Urothelium cell line (cell line): ENCODE measurements around the gene UBE2E3.
"Not testable (repeated sequence)": the region's sequence is repeated elsewhere in the genome, so short reads cannot be mapped to it uniquely, and the experiment has no call there.

Source experiments
- DNase-seq: peaks from one replicate; pipeline ENCODE4 v3.0.0; 2011; ENCODE audit warnings: low spot score, mixed read lengths
- FAIRE-seq: peaks from 2 replicates; lab custom pipeline; 2011; peaks lifted over from hg19 to GRCh38; lab: Jason Lieb, UNC

The UBE2E3 gene

DNA sequence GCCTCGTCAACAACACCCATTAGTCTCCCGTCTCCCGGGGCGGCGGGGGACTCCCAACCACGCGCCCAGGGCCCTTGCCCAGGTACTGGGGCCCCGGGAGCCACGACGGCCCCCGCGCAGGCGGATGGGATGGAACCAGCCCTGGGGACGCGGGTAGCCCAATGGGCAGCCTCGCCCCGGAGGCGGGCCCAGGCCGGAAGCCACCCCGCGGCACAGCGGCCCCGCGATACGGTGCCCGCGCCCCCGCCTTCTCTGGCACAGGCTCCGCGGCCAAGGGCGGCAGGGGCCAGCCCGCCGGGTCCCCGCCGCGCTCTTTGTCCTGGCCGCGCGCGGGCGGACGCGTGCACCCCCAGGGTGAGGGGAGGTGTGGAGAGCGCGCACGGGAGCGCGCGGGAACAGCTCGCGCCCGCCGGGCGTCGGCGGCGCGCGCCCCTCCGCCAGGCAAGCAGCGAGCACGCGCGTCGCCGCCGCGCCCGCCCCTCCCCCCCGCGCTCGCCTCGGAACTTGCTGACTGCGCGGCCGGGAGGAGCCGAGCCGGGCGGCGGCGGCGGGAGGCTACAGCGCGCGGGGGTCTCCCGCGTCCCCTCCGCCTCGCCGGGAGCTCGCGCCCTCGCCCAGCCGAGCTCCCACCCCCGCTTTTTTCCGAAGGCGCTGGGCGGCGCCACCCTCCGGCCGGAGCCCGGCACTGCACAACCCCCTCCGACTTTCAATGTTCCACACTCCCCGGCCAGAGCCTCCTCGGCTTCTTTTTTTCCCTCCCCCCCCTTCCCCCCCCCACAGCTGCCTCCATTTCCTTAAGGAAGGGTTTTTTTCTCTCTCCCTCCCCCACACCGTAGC is at the start of gene UBE2E3:
Gene UBE2E3 (plus strand): TSS at position 500 of the 837 bp plus-strand sequence. CDS start 1,438 bp downstream, outside the sequence.
- peak; percentile 84 for DNase-seq
- FAIRE-seq = peak; percentile 86

DNA sequence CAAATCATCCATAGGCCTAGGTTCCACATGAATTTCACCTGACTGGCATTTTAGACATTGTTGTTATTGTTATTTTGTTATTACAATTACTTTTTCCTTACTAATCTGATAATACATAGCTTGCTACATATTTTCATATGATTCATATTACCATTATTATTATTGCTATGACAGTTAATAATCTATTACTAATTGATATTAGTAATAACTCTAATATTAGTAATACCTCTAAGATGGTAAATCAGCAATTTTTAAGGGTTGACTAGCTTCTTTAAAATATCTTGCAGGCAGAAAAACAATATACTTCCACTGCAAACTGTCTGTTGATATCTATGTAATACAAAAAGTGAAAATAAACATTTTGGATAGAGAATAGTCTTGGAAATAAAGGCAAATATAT is 48.6 kb upstream of the UBE2E3 start:
- FAIRE-seq (no peak), DNase-seq (no peak)

DNA sequence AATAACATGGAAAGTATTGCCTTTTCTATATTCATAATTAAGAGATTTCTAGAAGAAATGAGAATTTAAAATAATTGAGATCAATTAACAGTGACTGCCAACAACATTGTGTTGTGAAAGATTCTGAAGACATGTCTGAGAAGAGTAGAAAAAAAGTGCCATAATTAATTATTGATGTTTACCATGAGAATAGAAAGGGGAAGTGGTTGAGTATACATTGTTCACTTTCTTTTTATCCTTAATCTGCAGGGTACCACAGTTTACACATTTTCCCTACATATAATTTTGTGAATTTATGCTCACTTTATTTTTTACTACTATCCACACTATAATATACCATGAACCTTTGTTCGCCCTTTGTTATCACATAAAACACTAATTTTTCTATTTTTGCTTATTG is 47.1 kb upstream of the UBE2E3 start:
- no peak for DNase-seq
- no peak for FAIRE-seq

DNA sequence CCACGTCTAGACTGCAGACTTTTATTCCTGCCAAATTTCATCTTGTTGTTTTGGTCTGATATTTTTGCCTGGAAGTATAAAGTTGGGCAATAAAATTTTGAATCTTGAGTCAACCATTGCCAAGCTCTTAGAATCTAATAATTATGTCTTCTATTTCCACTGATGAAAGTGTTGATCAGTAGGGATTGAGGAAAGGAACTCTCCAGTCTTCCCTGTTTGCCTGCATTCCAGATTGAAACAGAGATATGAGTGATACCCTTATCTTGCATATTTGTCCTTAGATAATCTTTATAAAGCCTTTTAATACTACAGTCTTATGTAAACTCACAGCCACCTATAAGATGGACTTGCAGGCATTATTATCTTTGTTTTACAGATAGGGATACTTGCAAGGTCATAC is 45.5 kb upstream of the UBE2E3 start:
- no peak for FAIRE-seq

DNA sequence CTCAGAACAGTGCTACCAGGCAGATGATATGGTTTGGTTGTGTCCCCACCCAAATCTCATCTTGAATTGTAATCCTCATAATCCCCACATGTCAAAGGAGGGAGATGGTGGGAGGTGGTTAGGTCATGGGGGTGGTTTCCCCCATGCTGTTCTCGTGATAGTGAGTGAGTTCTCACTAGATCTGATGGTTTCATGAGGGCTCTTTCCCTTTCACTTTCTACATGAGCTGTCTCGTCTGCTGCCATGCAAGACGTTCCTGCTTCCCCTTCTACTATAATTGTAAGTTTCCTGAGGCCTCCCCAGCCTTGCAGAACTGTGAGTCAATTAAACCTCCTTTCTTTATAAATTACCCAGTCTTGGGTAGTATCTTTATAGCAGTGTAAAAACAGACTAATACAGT is 42.9 kb upstream of the UBE2E3 start:
- not testable (repeated sequence) for FAIRE-seq

More for the DNA sequence above, 45.5 kb upstream of the UBE2E3 start:
- DNase-seq = no peak

DNA sequence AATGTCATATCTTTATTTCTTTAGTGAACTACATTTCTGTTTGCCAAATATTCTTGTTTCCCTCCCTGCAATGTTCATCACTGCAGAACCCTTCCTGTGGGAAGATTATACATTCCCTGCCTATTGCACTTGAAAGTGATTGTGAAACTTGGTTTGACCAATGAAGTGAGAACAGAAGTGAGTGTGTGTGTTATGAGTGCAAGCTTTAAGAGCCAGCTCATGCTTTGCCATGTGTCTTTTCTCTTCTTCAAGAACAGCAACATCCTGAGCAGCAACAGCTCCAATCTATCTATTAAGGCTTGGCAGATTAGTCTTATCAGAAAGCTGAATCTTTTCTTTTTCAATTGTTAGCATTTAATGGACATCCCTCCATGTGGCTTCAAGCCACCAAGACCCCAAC is 42.0 kb upstream of the UBE2E3 start:
- DNase-seq (no peak), FAIRE-seq (no peak)

More for the DNA sequence above, 42.9 kb upstream of the UBE2E3 start:
- DNase-seq = not testable (repeated sequence)

DNA sequence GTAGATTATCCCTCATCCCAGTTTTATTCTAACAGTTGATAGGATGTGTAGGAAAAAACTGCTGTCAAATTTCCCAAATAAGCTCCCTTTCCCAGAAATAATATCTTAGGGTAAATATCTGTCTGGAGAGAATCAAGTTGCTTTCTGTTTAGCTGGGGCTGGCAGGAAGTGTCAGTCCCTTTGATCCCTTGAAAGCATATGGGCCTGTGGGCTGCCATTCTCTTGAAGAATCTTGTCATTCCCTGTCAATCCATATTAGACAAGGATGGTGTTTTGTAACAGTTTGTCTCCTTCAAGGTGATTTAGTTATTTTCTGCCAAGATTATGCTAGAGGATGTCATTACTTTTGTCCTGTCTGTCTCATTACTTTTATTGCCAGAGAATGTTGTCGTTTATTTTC is 37.1 kb upstream of the UBE2E3 start:
- DNase-seq = no peak
- no peak for FAIRE-seq

DNA sequence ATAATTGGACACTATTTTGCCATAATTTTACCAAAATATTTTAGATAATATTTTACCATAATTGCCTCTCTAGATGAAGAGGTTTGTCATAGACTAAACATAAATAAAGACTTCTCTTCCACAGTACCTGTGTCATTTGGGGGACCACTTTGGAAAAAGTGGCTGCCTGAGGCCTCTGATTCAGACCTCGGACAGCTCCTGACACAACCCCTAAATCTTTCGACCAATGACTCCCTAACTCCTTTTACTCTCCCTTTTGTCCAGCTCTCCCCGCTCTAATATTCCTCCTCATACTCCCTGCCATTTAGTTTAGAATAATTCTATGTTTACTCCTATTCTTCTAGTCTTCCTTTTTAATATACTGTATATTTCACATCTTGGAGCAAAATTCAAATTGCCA is 36.0 kb upstream of the UBE2E3 start:
- FAIRE-seq = no peak
- DNase-seq = no peak

DNA sequence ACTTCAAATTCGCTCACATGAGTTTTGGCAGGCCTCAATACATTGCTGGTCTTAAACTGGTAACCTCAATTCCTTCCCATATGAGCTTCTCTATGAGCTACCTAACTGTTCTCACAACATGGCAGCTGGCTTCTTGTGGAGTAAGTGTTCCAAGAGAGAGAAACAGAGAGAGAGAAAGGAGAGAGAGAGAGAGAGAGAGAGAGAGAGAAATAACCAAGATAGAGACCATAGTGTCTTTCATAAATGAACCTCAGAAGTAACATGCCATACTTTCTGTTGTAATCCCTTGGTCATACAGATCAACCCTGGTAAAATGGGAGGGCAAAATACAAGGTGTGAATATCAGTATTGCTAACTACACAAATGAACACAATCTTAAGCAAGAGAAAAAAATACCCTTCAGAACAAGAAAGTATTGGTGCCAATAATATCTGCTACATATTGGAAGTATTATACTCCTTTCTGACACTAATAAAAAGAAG is 33.2 kb upstream of the UBE2E3 start:
- FAIRE-seq (no peak), DNase-seq (no peak)

DNA sequence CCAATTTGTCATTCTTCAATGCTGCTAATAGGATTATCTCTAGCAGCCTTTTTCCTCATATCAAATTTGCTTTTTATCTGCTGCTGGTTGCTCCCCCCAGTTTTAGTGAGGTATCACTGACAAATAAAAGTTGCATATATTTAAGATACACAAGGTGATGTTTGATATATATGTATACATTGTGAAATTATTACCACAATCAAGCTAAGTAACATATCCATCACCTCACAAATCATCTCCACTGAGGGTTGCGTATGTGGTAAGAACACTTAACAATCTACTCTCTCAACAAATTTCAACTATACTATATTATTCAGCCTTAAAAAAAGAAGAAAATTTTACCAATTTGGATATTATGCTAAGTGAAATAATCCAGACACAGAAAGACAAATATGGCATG is 30.5 kb upstream of the UBE2E3 start:
- DNase-seq (no peak), FAIRE-seq (no peak)

DNA sequence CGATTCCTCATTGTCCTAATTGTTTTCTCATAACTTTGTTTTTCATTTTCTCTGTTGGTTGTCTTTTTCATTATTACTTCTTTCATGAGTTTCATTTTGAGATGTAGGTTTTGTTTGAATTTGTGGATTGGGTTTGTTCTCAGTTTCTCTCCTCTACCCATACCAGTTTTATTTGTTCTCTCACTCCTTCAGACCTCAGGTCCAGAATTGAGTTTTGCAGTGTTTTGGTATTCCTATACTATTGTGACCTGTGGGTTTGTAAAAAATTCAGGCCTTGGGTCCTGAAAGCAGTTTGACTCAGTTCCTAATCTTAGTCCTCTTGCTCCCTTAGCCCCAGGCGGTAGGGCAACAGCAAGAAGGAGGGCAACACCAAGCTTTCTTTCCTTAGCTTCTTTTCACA is 28.3 kb upstream of the UBE2E3 start:
- no peak for FAIRE-seq
- DNase-seq = no peak

DNA sequence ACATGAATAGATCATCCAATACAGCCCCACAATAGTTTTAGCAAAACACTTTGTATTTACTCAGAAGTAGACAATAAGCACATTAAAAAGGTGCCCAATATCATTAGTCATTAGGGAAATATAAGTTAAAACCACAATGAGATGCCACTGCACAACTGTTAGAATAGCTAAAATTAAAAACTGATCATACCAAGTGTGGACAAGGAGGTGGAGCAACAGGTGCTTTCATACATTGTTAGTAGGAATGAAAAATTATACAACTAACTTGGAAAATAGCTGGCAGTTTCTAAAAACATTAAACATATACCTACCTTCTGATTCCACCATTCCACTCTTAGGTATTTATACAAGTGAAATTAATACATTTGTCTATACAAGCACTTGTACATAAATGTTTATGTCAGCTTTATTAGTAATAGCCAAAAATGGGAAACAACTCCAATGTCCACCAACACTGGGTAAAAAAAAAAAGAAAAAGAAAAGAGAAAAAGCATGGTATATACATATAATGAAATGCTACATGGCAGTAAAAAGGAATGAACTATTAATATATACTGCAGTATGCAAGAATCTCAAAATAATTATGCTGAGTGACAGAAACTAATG is 27.6 kb upstream of the UBE2E3 start:
- DNase-seq = no peak
- FAIRE-seq = no peak

DNA sequence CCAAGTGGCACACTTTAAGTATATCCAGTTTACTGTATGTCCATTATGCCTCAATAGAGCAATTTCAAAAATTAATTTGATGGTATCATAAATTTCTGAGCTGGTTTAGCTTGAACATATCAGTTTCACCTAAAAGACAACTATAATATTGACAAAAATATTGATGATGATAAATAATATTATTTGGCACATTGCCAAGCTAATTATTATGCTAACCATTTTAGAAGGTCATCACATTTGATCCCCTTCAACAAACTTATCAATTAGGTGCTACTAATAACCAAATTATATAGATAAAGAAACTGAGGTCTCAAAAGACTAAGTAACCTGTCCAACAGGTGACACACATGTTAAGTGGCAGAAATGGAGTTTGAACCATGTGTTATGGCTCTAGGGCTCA is 26.9 kb upstream of the UBE2E3 start:
- no peak for FAIRE-seq
- no peak for DNase-seq

DNA sequence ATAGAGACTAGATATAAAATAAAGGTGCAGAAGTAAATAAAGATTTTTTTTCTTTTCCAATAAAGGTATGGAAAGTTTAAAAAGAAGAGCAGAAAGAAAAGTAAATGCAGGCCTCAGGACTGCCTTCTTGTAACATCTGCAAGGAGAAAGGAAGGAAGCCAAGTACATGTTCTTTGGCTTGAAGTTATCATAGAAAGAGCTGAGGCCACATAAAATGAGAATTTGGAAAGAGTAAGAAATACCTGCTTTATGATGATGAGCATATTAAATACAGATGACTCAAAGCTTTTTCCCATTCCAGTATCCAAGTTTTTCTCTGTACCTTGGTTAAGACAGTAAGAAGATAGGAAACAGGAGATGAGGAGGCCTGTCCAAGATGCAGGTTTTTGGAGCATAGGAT is 25.3 kb upstream of the UBE2E3 start:
- FAIRE-seq = no peak
- no peak for DNase-seq

DNA sequence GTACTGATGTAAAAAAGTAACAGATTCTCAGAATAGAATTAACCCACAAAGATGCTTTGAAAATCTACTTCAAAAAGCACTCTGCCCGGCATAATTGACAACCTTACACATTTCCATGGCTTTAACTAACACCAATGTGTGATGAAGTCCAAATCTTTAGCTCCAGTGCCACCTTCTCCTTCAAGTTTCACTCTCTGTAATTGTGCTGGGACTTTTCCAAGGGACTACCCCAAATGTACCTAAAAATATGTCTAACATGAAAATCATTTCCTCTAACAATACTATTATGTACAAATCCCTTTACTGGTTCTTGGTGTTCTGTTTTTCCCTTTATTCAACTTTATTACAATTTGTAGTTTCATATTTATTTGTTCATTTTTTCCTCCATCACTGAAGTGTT is 20.6 kb upstream of the UBE2E3 start:
- DNase-seq = no peak
- no peak for FAIRE-seq

DNA sequence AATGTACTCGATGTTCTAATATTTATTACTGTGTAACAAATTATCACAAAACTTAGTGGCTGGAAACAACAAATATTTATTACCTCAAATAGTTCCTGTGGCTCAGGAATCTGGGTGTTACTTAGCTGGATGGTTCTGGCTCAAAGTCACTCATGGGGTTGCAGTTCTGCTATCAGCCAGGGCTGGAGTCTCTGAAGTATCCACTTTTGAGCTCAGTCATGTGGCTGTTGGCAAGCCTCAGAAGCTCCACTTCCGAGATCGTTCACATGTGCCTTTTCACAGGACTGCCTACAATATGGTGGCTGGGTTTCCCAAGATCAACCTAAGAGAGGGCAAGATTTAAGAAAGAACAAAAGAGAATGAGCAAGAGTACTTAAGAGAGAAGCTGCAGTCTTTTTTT is 19.4 kb upstream of the UBE2E3 start:
- FAIRE-seq (no peak), DNase-seq (no peak)

DNA sequence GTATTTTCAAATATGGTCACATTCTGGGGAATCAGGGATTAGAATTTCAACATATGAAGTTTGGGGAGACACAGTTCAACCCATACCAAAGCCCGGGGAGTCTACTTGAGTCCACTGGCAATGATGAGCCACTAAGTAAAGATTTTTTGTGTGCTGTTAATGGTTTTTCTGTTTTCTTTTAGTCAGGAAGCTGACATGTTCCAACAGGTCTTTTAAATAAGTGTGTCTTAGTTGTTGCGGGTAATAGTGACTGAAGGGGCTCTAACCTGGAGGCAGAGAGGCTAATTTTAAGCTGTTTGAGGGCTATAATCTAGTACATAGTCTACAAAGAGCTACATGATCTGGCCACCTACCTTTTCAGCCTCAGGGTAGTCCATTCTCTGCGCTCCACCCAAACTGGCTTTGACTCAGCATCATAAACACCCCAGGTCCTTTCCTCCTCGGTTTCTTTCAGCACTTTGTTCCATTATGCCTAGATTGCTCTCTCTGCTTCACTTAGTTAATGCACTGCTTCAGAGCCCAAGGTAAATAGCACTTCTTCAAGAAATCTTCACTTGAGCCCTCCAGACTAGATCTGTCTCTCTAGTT is 17.6 kb upstream of the UBE2E3 start:
- DNase-seq (no peak), FAIRE-seq (no peak)

DNA sequence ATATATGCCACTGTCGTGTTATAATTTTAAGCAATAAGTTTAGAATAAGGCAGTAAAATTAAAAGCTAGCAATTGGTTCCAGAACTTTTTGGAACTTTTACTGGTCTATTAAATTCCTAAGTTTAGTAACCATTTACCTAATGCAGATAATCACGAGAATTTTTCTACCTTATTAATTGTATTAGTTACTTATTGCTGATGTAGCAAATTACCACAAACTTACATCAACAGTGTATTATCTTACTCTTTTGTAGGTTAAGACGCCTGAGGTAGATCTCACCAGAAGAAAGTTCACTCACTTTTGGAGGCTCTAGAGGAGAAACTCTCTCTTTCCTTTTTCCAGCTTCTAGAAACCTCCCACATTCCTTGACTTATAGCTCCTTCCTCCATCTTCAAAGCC is 14.0 kb upstream of the UBE2E3 start:
- DNase-seq (no peak), FAIRE-seq (no peak)

DNA sequence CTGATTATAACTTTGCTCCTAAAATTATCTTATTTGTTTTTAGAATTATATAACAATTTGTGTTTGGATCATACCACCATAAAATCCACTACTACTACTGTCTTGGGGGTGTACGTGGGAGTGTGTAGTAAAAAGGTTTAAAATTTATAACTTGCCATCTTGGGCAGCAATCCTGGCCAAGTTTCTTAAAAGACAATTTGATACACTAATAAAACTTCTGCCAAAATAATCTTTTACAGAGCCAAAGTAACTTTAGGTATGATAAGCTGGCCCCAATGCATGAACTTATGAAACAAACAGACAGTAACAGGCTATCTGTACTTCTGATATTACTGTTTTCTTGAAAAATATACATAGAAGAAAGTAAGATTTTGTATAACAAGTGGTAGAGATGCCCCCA is 11.3 kb upstream of the UBE2E3 start:
- no peak for FAIRE-seq
- no peak for DNase-seq

DNA sequence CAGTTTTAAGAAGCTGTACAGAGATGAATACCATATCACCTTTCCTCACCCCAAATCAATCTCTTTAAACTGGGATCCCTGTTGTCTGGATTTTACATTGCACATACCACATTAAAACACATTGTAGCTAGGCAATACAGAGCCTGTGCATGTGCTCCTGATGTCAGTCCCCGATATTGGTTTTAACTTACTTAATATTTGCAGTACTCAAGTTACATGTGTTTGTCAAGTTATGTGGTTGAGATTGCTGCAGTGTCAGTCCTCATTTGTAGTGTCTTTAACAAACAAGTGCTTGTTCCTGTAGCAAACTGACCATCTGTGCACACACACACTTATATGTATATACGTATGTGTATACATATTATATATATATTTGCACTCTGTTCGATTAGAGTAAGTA is 10.4 kb upstream of the UBE2E3 start:
- no peak for FAIRE-seq
- no peak for DNase-seq

DNA sequence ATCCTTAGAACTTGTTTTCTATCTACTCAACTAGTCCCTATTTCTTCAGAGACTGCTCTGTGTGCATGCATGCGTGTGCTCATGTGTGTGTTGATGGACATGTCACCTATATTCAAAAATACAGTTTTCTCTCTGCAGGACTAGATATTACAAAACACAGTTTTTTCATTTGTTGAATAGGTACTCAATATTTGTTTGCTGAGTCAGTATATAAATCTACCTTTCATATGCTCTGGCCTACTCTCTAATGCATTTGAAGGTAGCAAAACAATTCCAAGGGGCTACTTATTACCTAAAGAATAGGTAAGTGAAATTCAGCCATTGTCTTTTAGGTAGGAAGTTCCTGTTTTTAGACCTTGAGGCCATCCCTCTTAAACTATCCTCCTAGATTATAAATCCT is 8.6 kb upstream of the UBE2E3 start:
- FAIRE-seq (no peak), DNase-seq (no peak)

DNA sequence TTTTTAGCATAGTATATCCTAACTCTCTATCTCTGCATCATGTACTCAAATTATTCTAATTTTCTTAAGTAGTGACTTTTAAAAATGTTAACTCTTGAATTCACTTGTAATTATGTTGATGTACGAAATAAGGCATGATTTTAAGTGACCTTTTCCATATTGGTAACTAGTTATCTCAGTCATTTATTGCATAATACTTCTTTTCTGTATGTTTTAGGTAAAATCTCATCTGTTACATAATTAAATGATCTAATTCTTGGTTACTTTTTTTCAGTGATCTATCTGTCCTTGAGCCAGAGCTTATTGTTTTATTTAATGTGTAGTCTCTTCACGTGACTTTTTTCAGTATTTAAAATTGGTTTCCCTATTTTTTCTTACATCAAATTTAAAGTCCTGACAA is 4.8 kb upstream of the UBE2E3 start:
- no peak for DNase-seq
- no peak for FAIRE-seq
